Aorta (tissue), 5 donors: Measurements from ENCODE around the gene COX8A. TPM values are rescaled to one million over a fixed set of nuclear protein-coding genes. Genes with fewer than 3 reads are reported as not detected.
A peak's percentile ranks its signal among the peaks of the same experiment; 100 is the strongest.

Source experiments
- ATAC-seq: fragments of 200-7000 bp; cut with Tn5 transposase; one replicate; pipeline ENCODE4 v1.9.1; 2022; ENCODE audit warnings: moderate library complexity; ENCODE audit not compliant: low FRiP score
- DNase-seq, 2 donors: peaks; one replicate each; pipeline ENCODE4 v3.0.0-alpha.2; 2020
- H3K27ac ChIP-seq, 2 donors: one replicate each; pipeline ENCODE4 v1.5.1; 2013; ENCODE audit warnings: low read length in 2 of 2, mild to moderate bottlenecking in 2 of 2, moderate library complexity in 2 of 2, control low read depth in 1 of 2, inconsistent platforms in 1 of 2, low read depth in 1 of 2
- H3K27me3 ChIP-seq, 2 donors: one replicate each; pipeline ENCODE4 v1.6.1; 2013; ENCODE audit warnings: control low read depth in 1 of 2, low read length in 1 of 2, mild to moderate bottlenecking in 1 of 2, moderate library complexity in 1 of 2; ENCODE audit not compliant: insufficient read depth in 2 of 2, control insufficient read depth in 1 of 2
- H3K36me3 ChIP-seq, 2 donors: one replicate each; pipeline ENCODE4 v1.6.1; 2013; ENCODE audit warnings: control low read depth in 1 of 2, low read length in 1 of 2, mild to moderate bottlenecking in 1 of 2; ENCODE audit not compliant: insufficient read depth in 2 of 2, control insufficient read depth in 1 of 2
- H3K4me1 ChIP-seq, 2 donors: one replicate each; pipeline ENCODE4 v1.6.1; 2013; ENCODE audit warnings: low read length in 2 of 2, control low read depth in 1 of 2, mild to moderate bottlenecking in 1 of 2, moderate library complexity in 1 of 2; ENCODE audit not compliant: insufficient read depth in 2 of 2, control insufficient read depth in 1 of 2
- H3K4me3 ChIP-seq, 2 donors: one replicate each; pipeline ENCODE4 v1.5.1; 2013; ENCODE audit warnings: low read length in 2 of 2, control low read depth in 1 of 2, mild to moderate bottlenecking in 1 of 2
- H3K9me3 ChIP-seq: one replicate; pipeline ENCODE4 v1.6.1; 2013; ENCODE audit warnings: mild to moderate bottlenecking, low read length; ENCODE audit not compliant: control insufficient read depth
- WGBS, 2 donors: extraction: QIAGEN DNeasy Blood & Tissue Kit; methylation state at CpG; one replicate each; pipeline ENCODE4 v1.1.7; 2013; 5-methylcytosine and 5-hydroxymethylcytosine counted together
- intact Hi-C, 2 donors: fragments of 100-400 bp; cut with DNase I; formaldehyde crosslinking; loops; one replicate each; pipeline versions ENCODE4 v1.14.2 to v1.15.0; 2022
- polyA plus RNA-seq, 2 donors: library from polyadenylated mRNA; stranded (reverse); fragments of 200-250 nt; gene quantifications; one replicate each; pipeline ENCODE4 v1.2.3, GENCODE V29; 2013
- total RNA-seq, 2 donors: library from RNA; stranded (reverse); fragmentation: NEBNext Ultra II Directional; extraction: Animal tissue kit (Norgen Biotek cat#: 25700); gene quantifications; one replicate each; pipeline ENCODE4 v1.2.1, GENCODE V29; 2021
- donor health status: healthy with polysubstance abuse.
- donor health status: Bipolar disorder and iron deficiency.
- donor health status: DM: no; HTN: no; CAD: no.
- donor health status: DM: no; HTN: no; CAD: no.
- donor health status: DM: yes; HTN: yes; CAD: no.

Gene COX8A
- total and polyA plus RNA-seq, 4 donors, result 135 to 669 (median 337) TPM

DNA sequence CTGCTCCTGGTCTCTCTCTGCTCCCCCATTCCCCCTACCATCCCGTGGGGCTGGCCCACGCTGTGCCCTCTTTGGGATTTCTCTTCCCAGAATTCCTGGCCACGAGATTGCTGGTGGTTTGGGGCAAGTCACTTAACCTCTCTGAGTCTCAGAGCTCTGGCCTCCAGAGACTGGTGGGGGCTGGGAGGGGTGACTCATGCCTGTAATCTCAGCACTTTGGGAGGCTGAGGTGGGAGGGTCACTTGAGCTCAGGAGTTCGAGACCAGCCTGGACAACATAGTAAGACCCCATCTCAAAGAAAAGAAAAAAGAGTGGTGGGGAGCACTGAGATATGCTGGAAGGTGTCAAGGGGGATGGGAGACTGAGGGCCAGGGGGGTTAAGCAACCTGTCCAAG, 30.2 kb downstream of the COX8A start:
- ATAC-seq, result no peak
- Histone ChIP-seq H3K27ac (no peak overlapping the region), H3K4me1 (no peaks in the 10 kb centered on the region), H3K27me3 (no peaks in the 10 kb centered on the region), H3K36me3 (no peaks in the 10 kb centered on the region), H3K4me3 (no peak overlapping the region), H3K9me3 (no peaks in the 10 kb centered on the region)
- 84 to 86% methylated on average over 4 of the region's 4 CpGs for whole genome bisulfite sequencing, 2 donors
- DNase-seq, result no peak
- intact Hi-C loops, result no loop called here

DNA sequence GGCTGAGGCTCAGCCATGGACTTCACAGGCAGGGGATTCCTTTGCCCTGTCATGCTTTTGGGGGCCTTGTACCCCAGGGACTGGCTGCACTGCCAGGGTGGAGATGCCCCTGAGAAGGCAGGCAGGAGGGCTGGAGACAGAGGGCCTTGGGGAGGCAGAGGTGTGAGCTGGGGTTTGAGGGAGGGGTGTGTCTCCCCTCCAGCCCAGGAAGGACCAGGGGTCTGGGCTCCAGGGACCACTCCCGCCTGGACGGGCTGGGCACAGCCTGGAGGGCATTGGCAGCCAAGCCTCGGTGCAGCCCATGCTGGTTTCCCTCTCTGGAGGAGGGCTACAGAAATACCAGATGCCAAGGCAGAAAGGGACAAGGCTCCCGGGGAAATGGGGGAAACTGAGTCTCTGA, 31.3 kb downstream of the COX8A start:
- no peaks in the 10 kb centered on the region for H3K27me3 ChIP-seq
- intact Hi-C loops, result no loop called here
- WGBS, 2 donors, result 88 to 91% methylated on average over 4 of the region's 4 CpGs
- no peak for ATAC-seq
- H3K4me1 ChIP-seq, result no peaks in the 10 kb centered on the region
- H3K9me3 ChIP-seq, result no peaks in the 10 kb centered on the region
- no peak for DNase-seq
- H3K27ac ChIP-seq, result no peak overlapping the region
- H3K4me3 ChIP-seq, result no peak overlapping the region
- no peaks in the 10 kb centered on the region for H3K36me3 ChIP-seq

DNA sequence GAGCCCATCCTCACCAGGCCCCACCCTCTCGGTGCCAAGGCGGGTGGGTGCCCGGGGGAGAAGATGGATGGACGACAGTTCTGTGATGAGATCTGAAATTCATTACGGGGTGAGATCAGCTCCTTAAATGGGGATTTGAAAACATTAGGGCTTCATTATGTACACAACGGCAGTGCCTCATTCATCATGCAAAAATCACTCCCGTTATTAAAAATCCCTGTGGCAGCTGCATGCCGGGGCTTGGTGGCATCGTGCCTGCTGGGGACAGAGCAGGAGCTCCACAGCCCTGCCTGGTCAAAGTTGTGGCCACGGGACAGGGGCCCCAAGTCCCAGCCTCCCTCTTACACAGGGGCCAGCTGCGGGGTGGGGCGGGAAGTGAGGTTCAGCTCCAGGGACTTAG, 32.0 kb downstream of the COX8A start:
- H3K9me3 ChIP-seq, result no peaks in the 10 kb centered on the region
- DNase-seq, result no peak
- H3K4me1 ChIP-seq, result no peaks in the 10 kb centered on the region
- ATAC-seq, result no peak
- 47 to 52% methylated on average over 12 of the region's 12 CpGs for WGBS, 2 donors
- no peaks in the 10 kb centered on the region for H3K36me3 ChIP-seq
- intact Hi-C loops, result no loop called here
- no peak overlapping the region for H3K4me3 ChIP-seq
- no peak overlapping the region for H3K27ac ChIP-seq
- no peaks in the 10 kb centered on the region for H3K27me3 ChIP-seq

DNA sequence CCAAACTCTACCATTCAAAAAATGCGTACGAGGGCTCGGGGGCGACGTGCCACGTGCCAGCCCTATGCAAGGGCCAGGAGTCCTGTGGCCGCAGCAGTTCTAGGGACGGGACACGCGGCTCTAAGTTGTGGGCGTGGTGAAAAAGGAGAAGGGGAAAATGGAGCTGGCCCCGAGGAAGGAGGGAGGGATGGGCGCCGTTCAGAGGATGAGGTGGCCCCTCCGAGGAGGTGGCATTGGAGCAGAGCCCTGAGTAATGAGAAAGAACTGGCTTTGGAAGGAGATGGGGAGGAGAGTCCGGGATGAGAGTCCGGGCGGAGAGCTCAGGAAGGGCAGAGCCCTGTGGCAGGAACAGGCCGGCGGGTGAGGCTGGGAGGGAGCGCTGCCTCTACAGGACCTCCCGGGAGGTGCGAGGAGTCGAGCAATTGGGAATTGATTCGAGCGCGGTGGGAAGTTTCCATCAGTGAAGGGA, 32.8 kb downstream of the COX8A start:
- 0 to 1% methylated on average over 27 of the region's 27 CpGs for WGBS, 2 donors
- Histone ChIP-seq H3K9me3 (no peaks in the 10 kb centered on the region), H3K36me3 (no peaks in the 10 kb centered on the region), H3K27ac (no peak overlapping the region), H3K27me3 (no peaks in the 10 kb centered on the region), H3K4me1 (no peaks in the 10 kb centered on the region), H3K4me3 (peak overlapping the region in 1 of 2 donors; percentile 0)
- intact Hi-C loops, result no loop called here
- DNase-seq (peak in 1 of 2 donors; percentile 73), ATAC-seq (peak; percentile 39)

DNA sequence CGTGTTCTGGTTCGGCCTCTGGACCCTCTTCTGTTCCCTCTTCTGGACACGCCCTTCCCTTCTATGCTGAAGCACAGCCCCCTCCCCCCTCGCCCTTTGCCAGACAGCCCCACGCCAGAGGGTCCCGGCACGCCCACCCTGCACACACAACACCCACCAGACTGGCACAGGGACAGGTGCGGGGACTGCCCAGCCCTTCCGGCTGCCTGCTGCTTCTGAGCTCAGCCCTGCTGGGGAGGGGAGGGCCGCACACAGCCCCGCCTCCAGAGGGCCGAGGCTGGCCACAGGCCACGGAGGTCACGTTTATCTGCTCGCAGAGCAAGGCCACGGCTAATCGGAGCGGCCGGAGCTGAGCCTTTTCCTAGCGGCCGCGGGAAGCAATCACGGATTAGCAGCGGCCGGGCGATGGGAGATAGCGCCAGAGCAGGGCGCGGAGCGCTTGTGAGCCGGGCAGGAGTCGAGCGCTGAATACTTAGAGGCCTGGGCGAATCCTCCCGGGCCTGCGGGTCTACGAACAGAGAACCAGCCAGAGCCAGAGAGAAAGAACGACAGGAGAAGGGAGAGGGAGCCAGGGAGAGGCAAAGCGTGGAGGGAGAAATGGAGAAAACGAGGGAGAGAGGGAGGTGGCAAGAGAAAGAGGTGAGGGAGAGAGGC, 33.3 kb downstream of the COX8A start:
- no peak overlapping the region for H3K27ac ChIP-seq
- intact Hi-C loops, result no loop called here
- H3K27me3 ChIP-seq, result no peaks in the 10 kb centered on the region
- peak; percentile 86 for ATAC-seq
- peak; percentile 89 to 93 for DNase-seq
- no peaks in the 10 kb centered on the region for H3K36me3 ChIP-seq
- no peaks in the 10 kb centered on the region for H3K9me3 ChIP-seq
- H3K4me1 ChIP-seq, result no peaks in the 10 kb centered on the region
- H3K4me3 ChIP-seq, result peak overlapping the region; percentile 0 to 1
- WGBS, 2 donors, result 3% methylated on average over 40 of the region's 40 CpGs

DNA sequence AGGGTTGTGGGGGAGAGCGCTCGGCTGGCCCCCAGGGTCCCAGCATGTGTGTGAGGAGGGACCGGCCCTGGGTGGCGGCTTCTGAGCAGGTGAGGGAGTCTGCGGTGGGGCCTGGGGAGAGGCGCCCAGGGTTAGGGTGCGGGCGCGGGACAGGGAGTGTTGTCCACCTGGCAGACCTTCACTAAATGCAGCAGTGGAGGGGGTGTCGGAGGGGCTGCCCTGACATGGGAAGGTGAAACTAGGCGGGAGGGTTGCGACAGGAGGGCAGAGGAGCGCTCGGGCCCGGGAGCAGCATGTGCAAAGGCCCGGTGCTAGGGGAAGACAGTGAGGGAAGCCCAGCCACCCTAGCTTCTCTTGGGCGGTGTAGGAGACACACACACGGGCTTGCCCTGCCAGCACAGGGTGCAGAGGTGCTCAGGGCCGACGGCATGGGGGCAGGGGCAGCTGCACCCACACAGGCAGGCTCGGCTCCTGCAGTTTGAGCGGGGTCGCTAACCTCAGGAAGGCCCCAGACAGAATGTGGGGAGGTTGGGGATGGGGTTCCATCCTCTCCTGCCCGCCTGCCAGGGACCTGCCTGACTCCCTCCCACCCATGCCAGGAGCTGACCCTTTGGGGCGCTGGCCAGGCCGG, 34.0 kb downstream of the COX8A start:
- no peak for ATAC-seq
- Histone ChIP-seq H3K4me3 (no peak overlapping the region), H3K4me1 (no peaks in the 10 kb centered on the region), H3K27ac (no peak overlapping the region), H3K27me3 (no peaks in the 10 kb centered on the region), H3K9me3 (no peaks in the 10 kb centered on the region), H3K36me3 (no peaks in the 10 kb centered on the region)
- no peak for DNase-seq
- WGBS, 2 donors, result 94% methylated on average over 23 to 26 of the region's 26 CpGs
- intact Hi-C loops, result no loop called here

DNA sequence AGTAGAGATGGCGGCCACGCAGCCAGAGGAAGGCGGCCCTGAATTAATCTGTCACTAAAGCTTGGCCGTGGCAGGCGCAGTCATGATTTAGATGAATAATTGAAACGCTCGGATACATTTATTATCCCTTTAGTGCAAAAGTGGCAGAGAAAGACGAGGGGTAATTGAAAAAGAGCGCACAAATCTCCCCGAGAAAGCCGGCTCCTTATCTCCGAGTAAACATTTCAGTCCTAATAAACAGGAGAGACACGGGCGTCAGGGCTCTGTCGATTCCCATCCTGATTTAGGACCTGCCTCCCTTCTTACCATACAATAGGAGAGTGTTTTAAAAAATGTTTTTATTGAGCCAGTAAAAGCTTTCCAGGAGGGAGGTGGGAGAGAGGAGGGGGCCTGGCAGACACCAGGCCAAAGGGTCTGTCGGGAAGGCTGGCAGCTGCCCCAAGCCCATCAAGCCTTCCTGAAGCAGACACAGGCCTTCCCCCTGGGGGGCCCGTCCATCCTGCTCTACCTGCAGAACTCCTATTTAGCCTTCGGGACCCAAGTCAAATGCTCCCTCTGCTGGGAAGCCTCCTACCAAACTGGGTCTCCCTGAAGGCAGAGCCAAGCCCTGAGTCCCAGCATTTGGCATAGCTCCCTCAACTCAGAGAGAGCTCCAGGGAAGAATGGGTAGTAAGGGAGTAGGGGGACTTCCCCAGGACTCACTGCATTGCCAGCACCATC, 34.7 kb downstream of the COX8A start:
- ATAC-seq, result no peak
- intact Hi-C loops, result no loop called here
- 93 to 94% methylated on average over 18 of the region's 18 CpGs for WGBS, 2 donors

DNA sequence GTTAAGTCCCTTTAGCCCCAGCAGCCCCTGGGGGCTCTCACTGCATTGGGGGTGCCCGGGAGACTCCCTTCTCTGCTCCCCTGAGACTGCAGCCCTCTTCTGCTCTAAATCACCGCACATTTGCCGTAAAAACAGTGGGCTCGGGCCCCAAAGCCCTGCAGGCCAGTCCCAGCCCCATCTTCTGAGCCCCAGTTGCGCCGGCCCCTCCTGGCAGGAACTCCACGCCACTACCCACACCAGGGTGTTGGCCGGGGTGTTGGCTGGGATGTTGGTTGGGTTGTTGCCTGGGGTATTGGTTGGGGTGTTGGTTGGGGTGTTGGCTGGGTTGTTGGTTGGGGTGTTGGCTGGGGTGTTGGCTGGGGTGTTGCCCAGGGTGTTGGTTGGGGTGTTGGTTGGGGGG, 35.3 kb downstream of the COX8A start:
- H3K9me3 ChIP-seq, result no peaks in the 10 kb centered on the region
- no peak overlapping the region for H3K27ac ChIP-seq
- WGBS, 2 donors, result 97 to 98% methylated on average over 8 of the region's 8 CpGs
- intact Hi-C loops, result no loop called here
- no peaks in the 10 kb centered on the region for H3K27me3 ChIP-seq
- no peak overlapping the region for H3K4me3 ChIP-seq
- H3K36me3 ChIP-seq, result no peaks in the 10 kb centered on the region
- DNase-seq (no peak), ATAC-seq (no peak)
- H3K4me1 ChIP-seq, result no peaks in the 10 kb centered on the region

More for the DNA sequence above, 34.7 kb downstream of the COX8A start:
- H3K27me3 ChIP-seq, result no peaks in the 10 kb centered on the region
- DNase-seq, result no peak
- H3K4me1 ChIP-seq, result no peaks in the 10 kb centered on the region
- no peak overlapping the region for H3K4me3 ChIP-seq
- no peaks in the 10 kb centered on the region for H3K9me3 ChIP-seq
- H3K27ac ChIP-seq, result no peak overlapping the region
- H3K36me3 ChIP-seq, result no peaks in the 10 kb centered on the region
